Activated T-cell treated with anti-CD3 and anti-CD28 coated beads, Interleukin-2, amount 50 U/mL, for 24 hours (primary cell): ENCODE data around the gene CTIF.

Experiments
- DNase-seq: peaks from one replicate; pipeline ENCODE4 v3.0.0-alpha.2; 2020
- H3K27ac Mint-ChIP-seq: 2 replicates; pipeline ENCODE4 v1.8.0; 2020; ENCODE audit warnings: mild to moderate bottlenecking, mixed read lengths
- H3K27me3 Mint-ChIP-seq: 2 replicates; pipeline ENCODE4 v1.8.0; 2020; ENCODE audit warnings: mixed read lengths
- H3K36me3 Mint-ChIP-seq: 2 replicates; pipeline ENCODE4 v1.8.0; 2020; ENCODE audit warnings: low read depth, mixed read lengths
- H3K4me1 Mint-ChIP-seq: 2 replicates; pipeline ENCODE4 v1.8.0; 2020; ENCODE audit warnings: low read depth, mixed read lengths
- H3K4me3 Mint-ChIP-seq: 2 replicates; pipeline ENCODE4 v1.8.0; 2020; ENCODE audit warnings: mild to moderate bottlenecking, moderate library complexity, mixed read lengths
- H3K9me3 Mint-ChIP-seq: 2 replicates; pipeline ENCODE4 v1.8.0; 2020; ENCODE audit warnings: mixed read lengths

Gene CTIF

GRCh38 chr18:48583573-48583972 lies 44.7 kb downstream of the CTIF start:
- Mint-ChIP-seq H3K4me3 (no peak overlapping the region), H3K27me3 (peaks cover 2% of the 10 kb centered on the region), H3K9me3 (no peaks in the 10 kb centered on the region)

GRCh38 chr18:48589797-48590519 lies 51.1 kb downstream of the CTIF start:
- no peak for DNase-seq
- Mint-ChIP-seq H3K4me3 (no peak overlapping the region), H3K4me1 (no peaks in the 10 kb centered on the region), H3K36me3 (no peaks in the 10 kb centered on the region), H3K27ac (no peak overlapping the region), H3K9me3 (no peaks in the 10 kb centered on the region), H3K27me3 (no peaks in the 10 kb centered on the region)

More at GRCh38 chr18:48583573-48583972, 44.7 kb downstream of the CTIF start:
- Mint-ChIP-seq H3K36me3 (no peaks in the 10 kb centered on the region), H3K27ac (no peak overlapping the region), H3K4me1 (peaks cover 3% of the 10 kb centered on the region)
- DNase-seq = no peak

GRCh38 chr18:48590678-48591077 lies 51.8 kb downstream of the CTIF start:
- H3K27ac Mint-ChIP-seq = no peak overlapping the region
- no peak for DNase-seq
- H3K36me3 Mint-ChIP-seq = no peaks in the 10 kb centered on the region
- no peaks in the 10 kb centered on the region for H3K9me3 Mint-ChIP-seq
- H3K27me3 Mint-ChIP-seq = no peaks in the 10 kb centered on the region
- no peaks in the 10 kb centered on the region for H3K4me1 Mint-ChIP-seq
- no peak overlapping the region for H3K4me3 Mint-ChIP-seq

- Mint-ChIP-seq H3K4me3 (no peak overlapping the region), H3K4me1 (no peaks in the 10 kb centered on the region), H3K36me3 (no peaks in the 10 kb centered on the region), H3K27ac (no peak overlapping the region), H3K9me3 (no peaks in the 10 kb centered on the region), H3K27me3 (no peaks in the 10 kb centered on the region)
- no peak for DNase-seq
Observed at GRCh38 chr18:48592540-48593171, 53.8 kb downstream of the CTIF start.

GRCh38 chr18:48594471-48595094 lies 55.8 kb downstream of the CTIF start:
- DNase-seq = no peak
- no peak overlapping the region for H3K27ac Mint-ChIP-seq
- no peaks in the 10 kb centered on the region for H3K4me1 Mint-ChIP-seq
- H3K4me3 Mint-ChIP-seq = no peak overlapping the region
- no peaks in the 10 kb centered on the region for H3K9me3 Mint-ChIP-seq
- H3K36me3 Mint-ChIP-seq = no peaks in the 10 kb centered on the region
- no peaks in the 10 kb centered on the region for H3K27me3 Mint-ChIP-seq

- Mint-ChIP-seq H3K27me3 (no peaks in the 10 kb centered on the region), H3K4me1 (no peaks in the 10 kb centered on the region), H3K27ac (no peak overlapping the region), H3K4me3 (no peak overlapping the region), H3K9me3 (no peaks in the 10 kb centered on the region), H3K36me3 (no peaks in the 10 kb centered on the region)
- DNase-seq = no peak
Observed at GRCh38 chr18:48595703-48596218, 56.9 kb downstream of the CTIF start.

GRCh38 chr18:48597110-48597509 lies 58.3 kb downstream of the CTIF start:
- no peaks in the 10 kb centered on the region for H3K36me3 Mint-ChIP-seq
- H3K27me3 Mint-ChIP-seq = no peaks in the 10 kb centered on the region
- no peak for DNase-seq
- H3K27ac Mint-ChIP-seq = no peak overlapping the region
- no peaks in the 10 kb centered on the region for H3K9me3 Mint-ChIP-seq
- H3K4me3 Mint-ChIP-seq = no peak overlapping the region
- H3K4me1 Mint-ChIP-seq = no peaks in the 10 kb centered on the region

GRCh38 chr18:48597671-48598070 lies 58.8 kb downstream of the CTIF start:
- no peak for DNase-seq
- Mint-ChIP-seq H3K36me3 (no peaks in the 10 kb centered on the region), H3K4me1 (no peaks in the 10 kb centered on the region), H3K4me3 (no peak overlapping the region), H3K27me3 (no peaks in the 10 kb centered on the region), H3K9me3 (no peaks in the 10 kb centered on the region), H3K27ac (no peak overlapping the region)

- no peaks in the 10 kb centered on the region for H3K27me3 Mint-ChIP-seq
- no peak overlapping the region for H3K4me3 Mint-ChIP-seq
- H3K27ac Mint-ChIP-seq = no peak overlapping the region
- no peaks in the 10 kb centered on the region for H3K9me3 Mint-ChIP-seq
- H3K4me1 Mint-ChIP-seq = no peaks in the 10 kb centered on the region
- DNase-seq = no peak
- no peaks in the 10 kb centered on the region for H3K36me3 Mint-ChIP-seq
Observed at GRCh38 chr18:48599391-48599790, 60.6 kb downstream of the CTIF start.

- no peaks in the 10 kb centered on the region for H3K27me3 Mint-ChIP-seq
Observed at GRCh38 chr18:48600046-48600445, 61.2 kb downstream of the CTIF start.

GRCh38 chr18:48600456-48601090 lies 61.7 kb downstream of the CTIF start:
- Mint-ChIP-seq H3K36me3 (no peaks in the 10 kb centered on the region), H3K4me3 (no peak overlapping the region), H3K9me3 (no peaks in the 10 kb centered on the region), H3K27ac (no peak overlapping the region), H3K27me3 (no peaks in the 10 kb centered on the region), H3K4me1 (no peaks in the 10 kb centered on the region)
- DNase-seq = no peak

More at GRCh38 chr18:48600046-48600445, 61.2 kb downstream of the CTIF start:
- no peaks in the 10 kb centered on the region for H3K36me3 Mint-ChIP-seq
- no peaks in the 10 kb centered on the region for H3K4me1 Mint-ChIP-seq
- DNase-seq = no peak
- no peak overlapping the region for H3K4me3 Mint-ChIP-seq
- no peaks in the 10 kb centered on the region for H3K9me3 Mint-ChIP-seq
- H3K27ac Mint-ChIP-seq = no peak overlapping the region

- Mint-ChIP-seq H3K27ac (no peak overlapping the region), H3K4me1 (no peaks in the 10 kb centered on the region), H3K4me3 (no peak overlapping the region), H3K36me3 (no peaks in the 10 kb centered on the region), H3K27me3 (no peaks in the 10 kb centered on the region), H3K9me3 (no peaks in the 10 kb centered on the region)
- no peak for DNase-seq
Observed at GRCh38 chr18:48601343-48601742, 62.5 kb downstream of the CTIF start.

- H3K27me3 Mint-ChIP-seq = no peaks in the 10 kb centered on the region
- no peaks in the 10 kb centered on the region for H3K9me3 Mint-ChIP-seq
- no peak overlapping the region for H3K27ac Mint-ChIP-seq
- no peak for DNase-seq
- no peaks in the 10 kb centered on the region for H3K4me1 Mint-ChIP-seq
- no peak overlapping the region for H3K4me3 Mint-ChIP-seq
- H3K36me3 Mint-ChIP-seq = no peaks in the 10 kb centered on the region
Observed at GRCh38 chr18:48602759-48603390, 64.0 kb downstream of the CTIF start.

GRCh38 chr18:48605408-48605845 lies 66.6 kb downstream of the CTIF start:
- Mint-ChIP-seq H3K4me1 (no peaks in the 10 kb centered on the region), H3K27me3 (no peaks in the 10 kb centered on the region), H3K4me3 (no peak overlapping the region), H3K27ac (no peak overlapping the region), H3K9me3 (no peaks in the 10 kb centered on the region), H3K36me3 (no peaks in the 10 kb centered on the region)
- no peak for DNase-seq
